Astrocyte of the cerebellum (primary cell): ENCODE results near the gene RPH3AL.
"Not testable (repeated sequence)": the region's sequence is repeated elsewhere in the genome, so short reads cannot be mapped to it uniquely, and the experiment has no call there.

ENCODE experiments used
- DNase-seq: peaks from one replicate; pipeline ENCODE4 v3.0.0-alpha.2; 2011; ENCODE audit warnings: low read depth
- H3K4me3 ChIP-seq: 2 replicates; pipeline ENCODE4 v1.5.1; 2011; ENCODE audit warnings: mild to moderate bottlenecking, low read depth, low read length, moderate library complexity
- CTCF ChIP-seq: IDR thresholded peaks from 2 replicates; pipeline ENCODE4 v1.5.1; 2012; ENCODE audit warnings: low read length, low read depth, moderate library complexity, mild to moderate bottlenecking; ENCODE audit errors: missing control alignments
- in situ Hi-C: cut with HindIII; loops from 2 replicates; pipeline ENCODE4 v1.10.0; 2017; ENCODE audit warnings: low sequenced_read_pairs

Gene RPH3AL

GRCh38 chr17:274902-275301, 77.7 kb downstream of the RPH3AL start:
- no peak for TF ChIP-seq CTCF
- no peak for DNase-seq
- in situ Hi-C loops, result no loop called here
- H3K4me3 ChIP-seq, result no peak overlapping the region

- in situ Hi-C loops, result no loop called here
- H3K4me3 ChIP-seq, result no peak overlapping the region
- no peak for TF ChIP-seq CTCF
- DNase-seq, result no peak
Observed at GRCh38 chr17:273981-274832, 78.4 kb downstream of the RPH3AL start.

- H3K4me3 ChIP-seq, DNase-seq, in situ Hi-C loops: not testable (repeated sequence)
Observed at GRCh38 chr17:272856-273255, 79.8 kb downstream of the RPH3AL start.

DNA sequence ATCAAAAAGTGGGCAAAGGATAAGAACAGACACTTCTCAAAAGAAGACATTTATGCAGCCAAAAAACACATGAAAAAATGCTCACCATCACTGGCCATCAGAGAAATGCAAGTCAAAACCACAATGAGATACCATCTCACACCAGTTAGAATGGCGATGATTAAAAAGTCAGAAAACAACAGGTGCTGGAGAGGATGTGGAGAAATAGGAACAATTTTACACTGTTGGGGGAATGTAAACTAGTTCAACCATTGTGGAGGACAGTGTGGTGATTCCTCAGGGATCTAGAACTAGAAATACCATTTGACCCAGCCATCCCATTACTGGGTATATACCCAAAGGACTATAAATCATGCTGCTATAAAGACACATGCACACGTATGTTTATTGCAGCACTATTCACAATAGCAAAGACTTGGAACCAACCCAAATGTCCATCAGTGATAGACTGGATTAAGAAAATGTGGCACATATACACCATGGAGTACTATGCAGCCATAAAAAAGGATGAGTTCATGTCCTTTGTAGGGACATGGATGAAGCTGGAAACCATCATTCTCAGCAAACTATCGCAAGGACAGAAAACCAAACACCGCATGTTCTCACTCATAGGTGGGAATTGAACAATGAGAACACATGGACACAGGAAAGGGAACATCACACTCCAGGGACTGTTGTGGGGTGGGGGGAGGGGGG, 80.5 kb downstream of the RPH3AL start:
- in situ Hi-C loops, H3K4me3 ChIP-seq, DNase-seq: not testable (repeated sequence)

DNA sequence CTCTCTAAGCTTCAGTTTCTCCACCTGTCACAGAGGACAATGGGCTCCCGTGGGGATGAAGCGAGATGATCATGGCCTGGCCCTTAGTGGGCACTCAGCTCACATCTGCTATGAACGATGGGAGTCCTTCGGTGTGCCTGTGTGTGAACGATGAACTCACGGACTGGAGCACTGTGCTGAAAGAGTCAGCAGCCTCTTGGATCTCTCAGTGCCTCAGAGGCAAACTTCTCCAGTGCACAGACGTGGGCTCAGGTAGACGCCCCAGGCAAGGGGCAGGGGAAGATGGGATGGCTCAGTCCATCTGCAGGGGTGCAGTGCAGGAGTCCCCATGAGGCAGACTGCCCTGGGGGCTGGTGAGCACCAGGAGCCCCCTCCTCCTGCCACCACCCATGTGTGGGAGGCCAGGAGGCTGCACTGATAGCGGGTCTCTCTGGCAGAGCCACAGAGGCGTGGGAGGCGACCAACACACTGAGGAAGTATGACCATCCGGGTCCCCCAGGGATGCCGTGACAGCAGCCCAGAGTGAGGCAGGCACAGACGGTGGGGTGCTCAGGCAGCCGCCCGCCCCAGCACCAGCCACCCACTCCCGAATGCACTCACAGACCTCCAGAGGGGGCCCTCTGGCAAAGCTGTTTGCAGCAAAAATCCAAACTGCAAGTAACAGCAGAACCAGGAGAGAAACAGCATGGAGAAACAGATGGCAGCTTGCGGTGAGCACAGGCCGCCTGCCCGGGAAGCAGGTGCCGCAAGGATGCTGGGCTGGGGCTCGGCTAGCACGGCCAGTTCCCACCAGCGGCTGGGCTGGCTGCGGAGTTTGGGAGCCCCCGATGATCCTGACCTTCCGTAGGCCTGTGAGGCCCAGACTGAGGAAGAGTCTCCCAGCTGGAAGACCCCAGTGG, 82.7 kb downstream of the RPH3AL start:
- TF ChIP-seq CTCF, result no peak
- in situ Hi-C loops, result loop anchor here (5.0 kb wide), 1 partner anchor 38 kb away; no protein-coding TSS in a partner anchor
- no peak overlapping the region for H3K4me3 ChIP-seq
- DNase-seq, result no peak

GRCh38 chr17:266701-267667, 85.6 kb downstream of the RPH3AL start:
- DNase-seq, result no peak
- TF ChIP-seq CTCF, result no peak
- H3K4me3 ChIP-seq, result no peak overlapping the region
- in situ Hi-C loops, result loop anchor here (5.0 kb wide), 1 partner anchor 35 kb away; no protein-coding TSS in a partner anchor

- in situ Hi-C loops, result loop anchor here (5.0 kb wide), 1 partner anchor 34 kb away; no protein-coding TSS in a partner anchor
- no peak for DNase-seq
- no peak overlapping the region for H3K4me3 ChIP-seq
- TF ChIP-seq CTCF, result no peak
Observed at GRCh38 chr17:266219-266618, 86.4 kb downstream of the RPH3AL start.
